ENCODE data around the gene ABHD2. TPM values are rescaled to one million over a fixed set of nuclear protein-coding genes. Genes with fewer than 3 reads are reported as not detected.

Gene ABHD2
- total and polyA plus RNA-seq, 9 of the 15 experiments (the other 6 are each of a cell fraction or from before 2014, with no cell fraction given): 16.9 to 99.8 (median 47.5) TPM

DNA sequence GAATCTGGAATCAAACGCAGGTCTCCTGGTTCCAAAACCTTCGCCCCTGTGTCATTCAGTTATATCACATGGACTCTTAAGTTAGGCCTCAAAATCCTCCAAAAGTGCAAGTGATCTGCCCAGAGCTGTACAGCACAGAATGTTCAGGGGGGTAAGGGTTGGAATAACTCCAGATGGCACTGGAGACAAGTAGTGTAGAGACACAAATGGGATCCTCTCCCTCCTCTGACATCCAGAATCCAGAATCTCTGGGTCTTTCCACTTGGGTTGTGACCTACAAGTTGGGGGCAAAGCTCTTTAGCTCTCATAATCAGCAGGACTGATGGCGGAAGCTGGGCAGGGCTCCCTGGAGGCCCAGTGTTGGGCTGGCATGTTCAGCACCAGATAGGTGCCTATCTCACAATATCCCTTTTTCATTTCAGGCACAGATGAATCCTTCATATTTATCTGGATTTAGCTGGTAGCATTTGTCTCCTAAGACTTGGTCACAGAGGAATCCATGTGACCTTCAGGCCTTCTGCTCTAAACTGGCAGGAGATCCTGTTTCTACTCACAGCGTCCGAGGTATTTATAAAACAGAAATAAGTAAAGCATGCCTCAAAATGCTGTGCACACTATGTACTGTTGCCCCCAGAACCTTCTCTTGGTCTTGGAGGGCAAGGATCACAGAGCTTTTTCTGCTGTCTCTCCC is 15.4 kb downstream of the ABHD2 start:
- Histone ChIP-seq H3K9ac (ENCODE audit: insufficient read depth in 1 of 2, low read depth in 2 of 2, low read length in 2 of 2) (no peak overlapping the region; a peak in 1 of 4 replicates), H4K20me1 (replicated peaks; ENCODE audit: control insufficient read depth, insufficient read depth, low read length) (peaks cover 15% of the 10 kb centered on the region; the same call in 1 of the 2 replicates), H3K79me2 (ENCODE audit: control insufficient read depth, insufficient read depth, low read length) (peaks cover 93% of the 10 kb centered on the region), H3K27me3 (ENCODE audit: control insufficient read depth in 2 of 2, insufficient read depth in 2 of 2, low read length in 2 of 2) (no peaks in the 10 kb centered on the region), H2AFZ (ENCODE audit: low read depth, low read length) (no peak overlapping the region), H3K9me1 (ENCODE audit: control insufficient read depth, insufficient read depth, low read length) (no peaks in the 10 kb centered on the region), H3K36me3 (ENCODE audit: control insufficient read depth, insufficient read depth, low read length) (peaks cover 79% of the 10 kb centered on the region), H3K4me3 (no peak overlapping the region), H3K4me2 (ENCODE audit: insufficient read depth, low read length) (no peak overlapping the region), H3K4me1 (replicated peaks in 1 of 2; ENCODE audit: control insufficient read depth in 2 of 2, insufficient read depth in 2 of 2, low read length in 2 of 2) (peaks cover 0 to 29% of the 10 kb centered on the region in 2 experiments; a peak in 4 of 5 replicates), H3K9me3 (replicated peaks; ENCODE audit: control insufficient read depth, insufficient read depth, low read depth, low read length) (no peaks in the 10 kb centered on the region), H3K27ac (ENCODE audit: extremely low read depth, low read depth, low read length) (no peak overlapping the region)
- DNase-seq (ENCODE audit: extremely low read depth in 1 of 4, low spot score in 3 of 4) (no peak), FAIRE-seq (no peak), ATAC-seq (no peak)
- intact Hi-C loops (cut with micrococcal nuclease): no loop called here
- TF ChIP-seq, protein P1, sequence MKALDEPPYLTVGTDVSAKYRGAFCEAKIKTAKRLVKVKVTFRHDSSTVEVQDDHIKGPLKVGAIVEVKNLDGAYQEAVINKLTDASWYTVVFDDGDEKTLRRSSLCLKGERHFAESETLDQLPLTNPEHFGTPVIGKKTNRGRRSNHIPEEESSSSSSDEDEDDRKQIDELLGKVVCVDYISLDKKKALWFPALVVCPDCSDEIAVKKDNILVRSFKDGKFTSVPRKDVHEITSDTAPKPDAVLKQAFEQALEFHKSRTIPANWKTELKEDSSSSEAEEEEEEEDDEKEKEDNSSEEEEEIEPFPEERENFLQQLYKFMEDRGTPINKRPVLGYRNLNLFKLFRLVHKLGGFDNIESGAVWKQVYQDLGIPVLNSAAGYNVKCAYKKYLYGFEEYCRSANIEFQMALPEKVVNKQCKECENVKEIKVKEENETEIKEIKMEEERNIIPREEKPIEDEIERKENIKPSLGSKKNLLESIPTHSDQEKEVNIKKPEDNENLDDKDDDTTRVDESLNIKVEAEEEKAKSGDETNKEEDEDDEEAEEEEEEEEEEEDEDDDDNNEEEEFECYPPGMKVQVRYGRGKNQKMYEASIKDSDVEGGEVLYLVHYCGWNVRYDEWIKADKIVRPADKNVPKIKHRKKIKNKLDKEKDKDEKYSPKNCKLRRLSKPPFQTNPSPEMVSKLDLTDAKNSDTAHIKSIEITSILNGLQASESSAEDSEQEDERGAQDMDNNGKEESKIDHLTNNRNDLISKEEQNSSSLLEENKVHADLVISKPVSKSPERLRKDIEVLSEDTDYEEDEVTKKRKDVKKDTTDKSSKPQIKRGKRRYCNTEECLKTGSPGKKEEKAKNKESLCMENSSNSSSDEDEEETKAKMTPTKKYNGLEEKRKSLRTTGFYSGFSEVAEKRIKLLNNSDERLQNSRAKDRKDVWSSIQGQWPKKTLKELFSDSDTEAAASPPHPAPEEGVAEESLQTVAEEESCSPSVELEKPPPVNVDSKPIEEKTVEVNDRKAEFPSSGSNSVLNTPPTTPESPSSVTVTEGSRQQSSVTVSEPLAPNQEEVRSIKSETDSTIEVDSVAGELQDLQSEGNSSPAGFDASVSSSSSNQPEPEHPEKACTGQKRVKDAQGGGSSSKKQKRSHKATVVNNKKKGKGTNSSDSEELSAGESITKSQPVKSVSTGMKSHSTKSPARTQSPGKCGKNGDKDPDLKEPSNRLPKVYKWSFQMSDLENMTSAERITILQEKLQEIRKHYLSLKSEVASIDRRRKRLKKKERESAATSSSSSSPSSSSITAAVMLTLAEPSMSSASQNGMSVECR (CRISPR knock-in tag; IDR thresholded peaks at IDR 0.05): no peak
- TF ChIP-seq MEF2A (IDR thresholded peaks at IDR 0.05; ENCODE audit: control insufficient read depth, low read depth, low read length) (no peak), DACH1 (IDR thresholded peaks at IDR 0.05; ENCODE audit: partially characterized antibody) (no peak), ZNF830 (CRISPR knock-in tag; IDR thresholded peaks at IDR 0.05) (no peak), ZNF175 (CRISPR knock-in tag; IDR thresholded peaks at IDR 0.05; ENCODE audit: low read depth) (no peak), SAP30 (IDR thresholded peaks at IDR 0.05; ENCODE audit: borderline replicate concordance, insufficient read depth, low read depth, low read length, poor library complexity, severe bottlenecking) (no peak), ZNF12 (CRISPR knock-in tag; IDR thresholded peaks at IDR 0.05) (no peak), ILF3 (IDR thresholded peaks at IDR 0.05; ENCODE audit: borderline replicate concordance) (no peak)
- POLR2A ChIA-PET: interaction anchor here (0.9 to 10.0 kb wide), 3 partner anchors 10 to 47 kb away, joined by 3 to 62 read pairs (median 3); partner anchors contain the start of gene ABHD2
- in situ Hi-C loops (cut with MboI): no loop called here
- no TSS peak for BruUV-seq (replicated peaks)
- CTCF ChIA-PET (ENCODE audit: low intra/inter-chr PET ratio): no interaction called here
- 94% methylated on average over 5 of the region's 5 CpGs for WGBS (ENCODE audit: insufficient coverage, low coverage, missing lambda C conversion rate)
